HG02973 (cell line): ENCODE results near the gene DCDC2.
"Not testable (repeated sequence)": the region's sequence is repeated elsewhere in the genome, so short reads cannot be mapped to it uniquely, and the experiment has no call there.

Experiments
- ATAC-seq: cut with Tn5 transposase; IDR thresholded peaks from one replicate; pipeline ENCODE4 v1.9.1; 2021; ENCODE audit warnings: moderate library complexity; ENCODE audit not compliant: unreplicated experiment

The DCDC2 gene

GRCh38 chr6:24357336-24358218, at the start of gene DCDC2:
TSS of gene DCDC2 (minus strand) at chr6:24358059. CDS start at chr6:24357750, 309 bp downstream.
- no peak for ATAC-seq

- no peak for ATAC-seq
Observed at GRCh38 chr6:24405262-24405661, 47.4 kb upstream of the DCDC2 start.

GRCh38 chr6:24403501-24403824, 45.6 kb upstream of the DCDC2 start:
- no peak for ATAC-seq

- peak; percentile 89 for ATAC-seq
Observed at GRCh38 chr6:24402697-24403500, 45.0 kb upstream of the DCDC2 start, which contains the start of gene MRS2. TSS of gene MRS2 (plus strand) at chr6:24402936. CDS start at chr6:24403047, 111 bp downstream.

GRCh38 chr6:24401458-24401857, 43.6 kb upstream of the DCDC2 start:
- no peak for ATAC-seq

DNA sequence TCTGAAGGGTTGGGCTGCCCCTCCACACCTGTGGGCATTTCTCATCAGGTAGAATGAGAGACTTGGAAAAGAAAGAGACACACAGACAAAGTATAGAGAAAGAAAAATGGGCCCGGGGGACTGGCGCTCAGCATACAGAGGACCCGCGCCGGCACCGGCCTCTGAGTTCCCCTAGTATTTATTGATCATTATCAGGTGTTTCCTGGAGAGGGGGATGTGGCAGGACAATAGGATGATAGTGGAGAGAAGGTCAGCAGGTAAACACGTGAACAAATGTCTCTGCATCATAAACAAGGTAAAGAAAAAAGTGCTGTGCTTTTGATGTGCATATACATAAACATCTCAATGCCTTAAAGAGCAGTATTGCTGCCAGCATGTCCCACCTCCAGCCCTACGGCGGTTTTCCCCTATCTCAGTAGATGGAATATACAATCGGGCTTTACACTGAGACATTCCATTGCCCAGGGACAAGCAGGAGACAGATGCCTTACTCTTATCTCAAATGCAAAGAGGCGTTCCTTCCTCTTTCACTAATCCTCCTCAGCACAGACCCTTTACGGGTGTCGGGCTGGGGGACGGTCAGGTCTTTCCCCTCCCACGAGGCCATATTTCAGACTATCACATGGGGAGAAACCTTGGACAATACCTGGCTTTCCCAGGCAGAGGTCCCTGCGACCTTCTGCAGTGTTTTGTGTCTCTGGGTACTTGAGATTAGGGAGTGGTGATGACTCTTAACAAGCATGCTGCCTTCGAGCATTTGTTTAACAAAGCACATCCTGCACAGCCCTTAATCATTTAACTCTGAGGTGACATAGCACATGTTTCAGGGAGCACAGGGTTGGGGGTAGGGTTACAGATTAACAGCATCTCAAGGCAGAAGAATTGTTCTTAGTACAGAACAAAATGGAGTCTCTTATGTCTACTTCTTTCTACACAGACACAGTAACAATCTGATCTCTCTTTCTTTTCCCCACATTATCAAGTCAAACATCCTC, 42.5 kb upstream of the DCDC2 start:
- ATAC-seq: not testable (repeated sequence)

GRCh38 chr6:24397631-24398030, 39.8 kb upstream of the DCDC2 start:
- ATAC-seq: no peak

GRCh38 chr6:24396824-24397223, 39.0 kb upstream of the DCDC2 start:
- no peak for ATAC-seq

GRCh38 chr6:24394780-24395437, 37.0 kb upstream of the DCDC2 start:
- ATAC-seq: no peak

GRCh38 chr6:24394061-24394779, 36.4 kb upstream of the DCDC2 start:
- no peak for ATAC-seq

GRCh38 chr6:24391756-24392405, 34.0 kb upstream of the DCDC2 start:
- ATAC-seq: peak; percentile 55

DNA sequence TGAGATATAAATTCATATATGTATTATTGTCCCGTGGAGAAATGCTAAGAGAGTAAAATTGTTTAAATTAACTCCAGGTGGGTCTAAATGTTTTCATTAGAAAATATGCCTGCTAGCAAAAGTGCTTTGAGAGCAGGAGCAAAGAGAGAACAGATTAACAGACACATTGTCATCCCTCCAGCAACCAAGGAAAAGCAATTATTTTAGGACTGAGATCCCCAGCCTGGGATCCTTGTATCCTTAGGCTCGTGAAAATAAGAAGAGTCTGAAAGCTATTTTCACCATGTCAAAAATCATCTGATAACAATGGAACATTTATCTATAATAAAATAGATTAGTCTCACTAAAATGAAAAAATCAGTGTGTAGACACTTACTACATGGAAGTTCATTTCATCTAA, 33.3 kb upstream of the DCDC2 start:
- no peak for ATAC-seq

DNA sequence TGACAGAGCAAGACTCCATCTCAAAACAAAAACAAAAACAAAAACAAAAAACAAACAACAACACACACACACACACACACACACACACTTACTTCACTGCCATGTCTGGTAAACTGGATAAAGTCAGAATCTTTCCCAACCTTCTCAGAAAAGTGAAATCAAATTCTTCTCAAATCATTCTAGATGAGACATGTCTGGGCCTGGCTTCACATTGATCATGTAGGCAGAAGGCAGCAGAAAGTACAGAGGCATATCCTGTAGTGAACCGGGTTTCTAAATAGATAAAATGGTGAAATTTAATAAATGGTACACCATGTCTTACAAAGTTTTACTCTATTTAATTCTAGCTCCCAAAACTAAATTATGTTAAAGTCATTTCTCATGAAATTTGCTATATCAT, 30.0 kb upstream of the DCDC2 start:
- no peak for ATAC-seq

DNA sequence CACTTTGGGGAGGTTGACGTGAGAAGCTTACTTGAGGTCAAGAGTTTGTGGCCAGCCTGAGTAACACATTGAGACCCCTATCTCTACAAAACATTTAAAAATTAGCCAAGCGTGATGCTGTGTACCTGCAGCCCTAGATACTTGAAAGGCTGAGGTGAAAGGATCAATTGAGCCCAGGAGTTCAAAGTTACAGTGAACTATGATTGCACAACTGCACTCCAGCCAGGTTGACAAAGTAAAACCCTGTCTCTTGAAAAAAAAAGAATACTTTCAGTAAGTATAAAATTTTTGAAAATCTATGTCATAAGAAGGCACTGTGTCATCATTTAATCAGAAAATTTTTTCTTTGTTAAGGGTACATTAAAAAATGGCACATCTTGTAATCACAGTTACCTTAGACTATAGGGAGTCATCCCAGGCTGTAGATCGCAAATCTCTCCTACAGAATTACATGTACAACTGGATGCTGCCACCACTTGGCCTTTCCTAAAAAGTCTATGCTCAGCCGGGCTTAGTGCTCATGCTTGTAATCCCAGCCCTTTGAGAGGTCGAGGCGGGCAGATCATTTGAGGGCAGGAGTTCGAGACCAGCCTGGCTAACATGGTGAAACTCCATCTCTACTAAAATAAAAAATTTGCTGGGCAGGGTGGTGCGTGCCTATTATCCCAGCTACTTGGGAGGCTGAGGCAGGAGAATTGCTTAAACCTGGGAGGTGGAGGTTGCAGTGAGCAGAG, 27.8 kb upstream of the DCDC2 start:
- ATAC-seq: no peak

DNA sequence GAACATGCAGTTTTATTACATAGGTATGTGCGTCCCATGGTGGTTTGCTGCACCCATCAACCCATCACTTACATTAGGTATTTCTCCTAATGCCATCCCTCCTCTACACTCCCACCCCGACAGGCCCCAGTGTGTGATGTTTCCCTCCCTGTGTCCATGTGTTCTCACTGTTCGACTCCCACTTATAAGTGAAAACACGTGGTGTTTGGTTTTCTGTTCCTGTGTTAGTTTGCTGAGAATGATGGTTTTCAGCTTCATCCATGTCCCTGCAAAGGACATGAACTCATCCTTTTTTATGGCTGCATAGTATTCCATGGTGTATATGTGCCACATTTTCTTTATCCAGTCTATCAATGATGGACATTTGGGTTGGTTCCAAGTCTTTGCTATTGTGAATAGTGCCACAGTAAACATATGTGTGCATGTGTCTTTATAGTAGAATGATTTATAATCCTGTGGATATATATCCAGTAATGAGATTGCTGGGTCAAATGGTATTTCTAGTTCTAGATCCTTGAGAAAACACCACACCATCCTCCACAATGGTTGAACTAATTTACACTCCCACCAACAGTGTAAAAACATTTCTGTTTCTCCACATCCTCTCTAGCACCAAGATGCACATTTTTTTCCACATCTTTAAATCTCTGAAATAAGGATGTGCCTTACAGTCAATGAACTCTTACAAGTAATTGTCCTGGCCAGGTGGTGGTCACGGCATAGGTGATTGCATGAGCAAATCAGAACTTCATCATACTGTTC, 26.7 kb upstream of the DCDC2 start:
- ATAC-seq: not testable (repeated sequence)

DNA sequence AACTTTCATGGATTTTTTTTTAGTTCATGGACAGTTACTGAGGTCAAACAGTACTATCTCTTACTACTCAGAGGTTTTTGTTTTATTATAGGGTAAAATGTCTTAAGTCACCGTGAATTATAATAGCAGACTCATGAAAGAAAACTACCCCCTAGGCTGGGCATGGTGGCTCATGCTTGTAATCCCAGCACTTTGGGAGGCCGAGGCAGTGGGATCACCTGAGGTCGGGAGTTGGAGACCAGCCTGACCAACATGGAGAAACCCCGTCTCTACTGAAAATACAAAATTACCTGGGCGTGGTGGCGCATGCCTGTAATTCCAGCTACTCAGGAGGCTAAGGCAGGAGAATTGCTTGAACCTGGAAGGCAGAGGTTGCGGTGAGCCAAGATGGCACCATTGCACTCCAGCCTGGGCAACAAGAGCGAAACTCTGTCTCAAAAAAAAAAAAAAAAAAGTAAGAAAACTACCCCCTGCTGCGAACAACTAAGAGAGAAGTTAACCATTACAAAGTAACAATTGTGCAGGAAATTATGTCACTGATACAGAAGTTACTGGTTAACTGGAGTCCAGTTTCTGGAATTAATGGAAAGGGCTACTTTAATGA, 25.1 kb upstream of the DCDC2 start:
- not testable (repeated sequence) for ATAC-seq

- ATAC-seq: no peak
Observed at GRCh38 chr6:24382220-24382540, 24.3 kb upstream of the DCDC2 start.
